D721Med (cell line): ENCODE measurements around the gene BBS1.

Experiments
- DNase-seq: peaks from one replicate; pipeline ENCODE4 v3.0.0; 2011; ENCODE audit warnings: low spot score; ENCODE audit not compliant: insufficient read length
- FAIRE-seq: peaks from 2 replicates; lab custom pipeline; 2011; peaks lifted over from hg19 to GRCh38; lab: Jason Lieb, UNC
- TF ChIP-seq, protein P1 (sequence below): IDR thresholded peaks from 2 replicates; pipeline ENCODE4 v1.5.1; 2012; ENCODE audit warnings: mild to moderate bottlenecking, control low read depth; ENCODE audit not compliant: insufficient read depth; ENCODE audit errors: missing control alignments

Gene BBS1

GRCh38 chr11:66562275-66562674 lies 51.8 kb downstream of the BBS1 start:
- FAIRE-seq (no peak), DNase-seq (no peak)
- TF ChIP-seq, protein P1, sequence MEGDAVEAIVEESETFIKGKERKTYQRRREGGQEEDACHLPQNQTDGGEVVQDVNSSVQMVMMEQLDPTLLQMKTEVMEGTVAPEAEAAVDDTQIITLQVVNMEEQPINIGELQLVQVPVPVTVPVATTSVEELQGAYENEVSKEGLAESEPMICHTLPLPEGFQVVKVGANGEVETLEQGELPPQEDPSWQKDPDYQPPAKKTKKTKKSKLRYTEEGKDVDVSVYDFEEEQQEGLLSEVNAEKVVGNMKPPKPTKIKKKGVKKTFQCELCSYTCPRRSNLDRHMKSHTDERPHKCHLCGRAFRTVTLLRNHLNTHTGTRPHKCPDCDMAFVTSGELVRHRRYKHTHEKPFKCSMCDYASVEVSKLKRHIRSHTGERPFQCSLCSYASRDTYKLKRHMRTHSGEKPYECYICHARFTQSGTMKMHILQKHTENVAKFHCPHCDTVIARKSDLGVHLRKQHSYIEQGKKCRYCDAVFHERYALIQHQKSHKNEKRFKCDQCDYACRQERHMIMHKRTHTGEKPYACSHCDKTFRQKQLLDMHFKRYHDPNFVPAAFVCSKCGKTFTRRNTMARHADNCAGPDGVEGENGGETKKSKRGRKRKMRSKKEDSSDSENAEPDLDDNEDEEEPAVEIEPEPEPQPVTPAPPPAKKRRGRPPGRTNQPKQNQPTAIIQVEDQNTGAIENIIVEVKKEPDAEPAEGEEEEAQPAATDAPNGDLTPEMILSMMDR: no peak

DNA sequence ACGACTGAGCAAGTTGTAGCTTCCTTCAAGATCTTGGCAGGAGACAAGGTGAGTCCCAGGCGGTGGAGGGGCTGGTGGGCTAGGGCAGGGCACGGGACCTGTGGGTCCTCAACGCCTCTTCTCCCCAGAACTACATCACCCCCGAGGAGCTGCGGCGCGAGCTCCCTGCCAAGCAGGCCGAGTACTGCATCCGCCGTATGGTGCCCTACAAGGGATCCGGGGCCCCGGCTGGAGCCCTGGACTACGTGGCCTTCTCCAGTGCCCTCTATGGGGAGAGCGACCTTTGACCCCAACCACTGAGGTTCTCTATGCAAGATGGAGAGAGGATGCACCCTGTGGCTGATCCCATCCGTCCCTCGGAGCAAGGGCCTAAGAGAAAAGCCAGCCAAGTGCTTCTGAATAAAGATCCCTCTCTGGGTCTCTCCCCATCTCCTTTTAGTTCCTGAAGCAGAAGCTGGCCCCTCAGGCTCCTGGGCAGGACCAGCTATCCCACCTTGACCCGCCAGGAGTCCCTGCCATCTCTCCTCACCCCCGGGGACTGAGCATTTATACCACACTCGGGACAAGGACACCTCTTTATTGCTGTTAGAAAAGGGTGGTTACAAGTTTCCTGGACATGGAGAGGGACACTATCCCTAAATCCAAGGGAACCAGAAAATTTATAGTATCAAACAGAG lies 52.6 kb downstream of the BBS1 start:
- FAIRE-seq (no peak), DNase-seq (no peak)
- TF ChIP-seq, protein P1: no peak

GRCh38 chr11:66563832-66564231 lies 53.4 kb downstream of the BBS1 start:
- DNase-seq (no peak), FAIRE-seq (no peak)
- TF ChIP-seq, protein P1: no peak

DNA sequence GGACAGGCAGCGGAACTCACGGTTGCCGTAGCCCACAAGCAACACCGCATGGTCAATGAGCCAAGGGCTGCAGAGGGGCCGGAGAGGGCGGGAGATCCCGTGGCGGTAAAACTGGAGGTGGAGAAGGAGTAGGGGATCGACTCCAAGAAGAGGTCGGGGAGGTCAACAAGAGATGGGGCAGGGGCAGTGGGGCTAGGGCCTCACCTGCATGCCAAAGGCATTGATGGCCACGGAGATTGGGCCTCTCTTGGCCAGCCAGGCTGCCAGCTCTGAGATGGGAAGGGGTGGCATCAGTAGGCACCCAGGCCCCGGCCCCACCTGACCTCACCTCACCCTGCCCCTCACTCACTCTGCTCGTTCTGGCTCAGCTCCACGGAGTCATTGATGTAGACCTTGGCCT lies 54.1 kb downstream of the BBS1 start:
- FAIRE-seq (no peak), DNase-seq (no peak)
- TF ChIP-seq, protein P1: no peak

DNA sequence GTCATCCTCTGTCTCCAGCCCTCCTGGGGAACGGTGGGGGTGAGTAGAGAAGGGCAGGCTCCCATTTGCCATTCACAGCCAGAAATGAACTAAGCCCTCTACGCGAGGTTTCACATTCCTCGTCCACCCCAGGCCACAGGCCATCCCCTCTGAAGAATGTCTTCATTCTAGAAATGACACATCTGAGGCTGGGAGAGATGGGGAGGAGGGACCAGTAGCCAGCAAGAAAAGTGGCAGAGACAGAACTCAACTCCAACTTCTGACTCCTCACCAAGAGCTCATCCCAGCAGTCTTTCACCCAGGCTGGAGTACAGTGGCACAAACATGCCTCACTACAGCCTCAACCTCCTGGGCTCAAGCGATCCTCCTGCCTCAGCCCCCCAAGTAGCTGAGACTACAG lies 54.5 kb downstream of the BBS1 start:
- TF ChIP-seq, protein P1: no peak
- no peak for DNase-seq
- no peak for FAIRE-seq

DNA sequence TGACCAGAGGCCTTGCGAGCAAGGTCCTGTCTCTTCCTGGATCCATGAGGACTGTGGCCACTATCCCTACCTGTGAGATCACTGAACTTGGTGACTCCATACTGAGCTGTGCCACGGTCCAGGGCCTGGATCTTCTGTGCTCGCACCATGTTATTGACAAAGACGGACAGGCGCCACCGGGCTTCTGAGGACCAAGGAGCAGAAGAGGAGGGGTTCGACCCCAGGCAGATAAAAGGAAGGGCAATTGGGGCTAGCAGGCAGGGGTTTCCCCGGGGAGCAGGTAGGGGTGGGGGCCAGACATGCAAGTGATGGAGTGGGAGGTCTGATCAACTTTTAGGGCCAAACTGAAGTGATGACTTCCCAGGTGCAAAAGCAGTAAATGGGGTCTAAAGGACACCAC lies 55.8 kb downstream of the BBS1 start:
- TF ChIP-seq, protein P1: no peak
- FAIRE-seq: no peak
- DNase-seq: no peak

GRCh38 chr11:66567787-66568123 lies 57.3 kb downstream of the BBS1 start:
- TF ChIP-seq, protein P1: no peak
- no peak for DNase-seq
- no peak for FAIRE-seq
